Kidney glomerular epithelial cell (primary cell): ENCODE measurements around the gene MFAP4.

Source experiments
- DNase-seq: peaks from one replicate; lab custom pipeline; 2025; lab: John Stamatoyannopoulos, UW

MFAP4 gene

DNA sequence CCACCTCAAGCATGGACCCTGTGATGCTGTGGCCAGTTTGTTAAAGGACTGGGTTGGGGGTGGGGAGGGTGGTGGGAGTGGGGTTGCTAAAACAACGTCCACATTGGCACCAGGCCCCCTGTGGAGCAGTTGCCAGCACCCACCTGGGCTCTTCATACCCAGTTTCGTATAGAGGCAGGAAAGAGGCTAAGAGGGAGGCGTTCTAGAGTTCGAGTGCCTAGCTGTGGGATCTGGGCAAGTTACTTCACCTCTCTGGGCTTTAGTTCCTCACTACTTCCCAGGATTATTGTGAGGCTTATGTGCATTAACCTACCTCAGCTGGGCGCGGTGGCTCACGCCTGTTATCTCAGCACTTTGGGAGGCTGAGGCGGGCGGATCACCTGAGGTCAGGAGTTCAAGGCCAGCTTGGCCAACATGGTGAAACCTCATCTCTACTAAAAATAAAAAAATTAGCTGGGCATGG lies 1.4 kb downstream of the MFAP4 start:
- no peak for DNase-seq

DNA sequence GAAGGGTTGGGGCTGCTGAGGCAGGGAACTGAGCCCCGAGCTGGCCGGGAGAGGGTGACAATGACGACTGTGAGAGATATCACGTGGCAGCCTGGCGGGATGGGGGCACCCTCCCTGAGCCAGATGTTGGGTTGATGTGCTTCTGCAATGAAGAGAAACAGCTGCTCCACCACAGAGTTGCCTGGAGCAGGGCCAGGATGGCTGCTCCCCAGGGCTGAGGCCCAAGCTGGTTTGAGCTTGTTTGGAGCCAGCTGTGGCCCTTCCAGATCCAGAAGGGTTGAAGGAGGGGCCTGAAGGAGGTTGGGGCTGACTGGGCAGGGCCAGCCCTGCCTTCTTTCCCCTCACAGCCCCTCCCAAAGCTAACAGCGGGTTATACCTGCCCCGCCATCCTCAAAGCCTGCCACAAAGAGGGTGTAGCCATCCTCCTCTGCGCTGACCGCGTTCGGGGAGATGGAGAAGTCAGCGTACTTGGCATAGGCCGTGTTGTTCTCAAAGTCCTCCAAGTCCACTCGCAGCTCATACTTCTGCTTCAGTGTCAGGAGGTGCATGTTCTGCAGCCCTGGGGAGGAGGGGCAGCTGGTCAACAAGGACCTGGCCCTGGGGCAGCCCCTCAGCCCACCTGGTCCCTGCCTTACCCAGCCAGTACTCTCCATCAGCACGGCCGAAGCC lies 2.1 kb downstream of the MFAP4 start:
- no peak for DNase-seq

GRCh38 chr17:19383681-19384470 lies 3.1 kb downstream of the MFAP4 start:
- DNase-seq: no peak

GRCh38 chr17:19382531-19383444 lies 4.2 kb downstream of the MFAP4 start:
- DNase-seq: no peak

DNA sequence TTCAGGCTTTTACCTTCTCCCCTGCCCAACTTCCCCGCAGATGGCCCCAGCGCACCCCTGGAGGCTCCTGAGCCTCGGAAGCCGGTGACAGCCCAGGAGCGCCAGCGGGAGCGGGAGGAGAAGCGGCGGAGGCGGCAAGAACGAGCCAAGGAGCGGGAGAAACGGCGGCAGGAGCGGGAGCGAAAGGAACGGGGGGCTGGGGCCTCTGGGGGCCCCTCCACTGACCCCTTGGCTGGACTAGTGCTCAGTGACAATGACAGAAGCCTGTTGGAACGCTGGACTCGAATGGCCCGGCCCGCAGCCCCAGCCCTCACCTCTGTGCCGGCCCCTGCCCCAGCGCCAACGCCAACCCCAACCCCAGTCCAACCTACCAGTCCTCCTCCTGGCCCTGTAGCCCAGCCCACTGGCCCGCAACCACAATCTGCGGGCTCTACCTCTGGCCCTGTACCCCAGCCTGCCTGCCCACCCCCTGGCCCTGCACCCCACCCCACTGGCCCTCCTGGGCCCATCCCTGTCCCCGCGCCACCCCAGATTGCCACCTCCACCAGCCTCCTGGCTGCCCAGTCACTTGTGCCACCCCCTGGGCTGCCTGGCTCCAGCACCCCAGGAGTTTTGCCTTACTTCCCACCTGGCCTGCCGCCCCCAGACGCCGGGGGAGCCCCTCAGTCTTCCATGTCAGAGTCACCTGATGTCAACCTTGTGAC lies 5.1 kb downstream of the MFAP4 start:
- DNase-seq: no peak

GRCh38 chr17:19381361-19381740 lies 5.6 kb downstream of the MFAP4 start:
- DNase-seq: no peak

- DNase-seq: no peak
These were observed 6.3 kb downstream of the MFAP4 start for GRCh38 chr17:19380481-19381301.

DNA sequence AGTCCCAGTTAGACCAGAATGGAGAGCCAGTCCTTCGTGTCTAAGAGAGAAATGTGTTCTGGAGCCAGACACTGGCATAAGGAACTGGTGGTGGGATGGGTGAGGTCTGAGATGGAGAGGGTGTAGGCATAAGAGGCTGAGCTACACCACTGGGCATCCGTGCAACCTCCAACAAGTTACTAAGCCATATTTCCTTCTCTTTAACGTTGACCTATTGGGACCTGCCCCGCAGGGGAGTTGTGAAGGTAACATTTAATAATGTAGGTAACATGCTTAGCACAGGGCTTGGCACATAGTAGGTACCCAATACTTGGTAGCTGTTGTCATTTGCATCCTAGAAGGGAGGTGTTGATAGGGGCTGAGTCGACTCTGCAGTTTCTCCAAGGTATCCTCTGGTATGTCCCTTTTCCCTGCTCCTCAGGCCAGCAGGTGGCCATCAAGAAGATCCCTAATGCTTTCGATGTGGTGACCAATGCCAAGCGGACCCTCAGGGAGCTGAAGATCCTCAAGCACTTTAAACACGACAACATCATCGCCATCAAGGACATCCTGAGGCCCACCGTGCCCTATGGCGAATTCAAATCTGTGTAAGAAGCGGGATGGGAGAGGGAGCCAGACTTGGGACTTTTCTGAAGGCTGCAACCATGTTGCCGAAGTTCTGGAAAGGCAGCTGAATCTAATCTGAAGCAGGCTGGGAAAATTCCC lies 7.5 kb downstream of the MFAP4 start:
- no peak for DNase-seq

DNA sequence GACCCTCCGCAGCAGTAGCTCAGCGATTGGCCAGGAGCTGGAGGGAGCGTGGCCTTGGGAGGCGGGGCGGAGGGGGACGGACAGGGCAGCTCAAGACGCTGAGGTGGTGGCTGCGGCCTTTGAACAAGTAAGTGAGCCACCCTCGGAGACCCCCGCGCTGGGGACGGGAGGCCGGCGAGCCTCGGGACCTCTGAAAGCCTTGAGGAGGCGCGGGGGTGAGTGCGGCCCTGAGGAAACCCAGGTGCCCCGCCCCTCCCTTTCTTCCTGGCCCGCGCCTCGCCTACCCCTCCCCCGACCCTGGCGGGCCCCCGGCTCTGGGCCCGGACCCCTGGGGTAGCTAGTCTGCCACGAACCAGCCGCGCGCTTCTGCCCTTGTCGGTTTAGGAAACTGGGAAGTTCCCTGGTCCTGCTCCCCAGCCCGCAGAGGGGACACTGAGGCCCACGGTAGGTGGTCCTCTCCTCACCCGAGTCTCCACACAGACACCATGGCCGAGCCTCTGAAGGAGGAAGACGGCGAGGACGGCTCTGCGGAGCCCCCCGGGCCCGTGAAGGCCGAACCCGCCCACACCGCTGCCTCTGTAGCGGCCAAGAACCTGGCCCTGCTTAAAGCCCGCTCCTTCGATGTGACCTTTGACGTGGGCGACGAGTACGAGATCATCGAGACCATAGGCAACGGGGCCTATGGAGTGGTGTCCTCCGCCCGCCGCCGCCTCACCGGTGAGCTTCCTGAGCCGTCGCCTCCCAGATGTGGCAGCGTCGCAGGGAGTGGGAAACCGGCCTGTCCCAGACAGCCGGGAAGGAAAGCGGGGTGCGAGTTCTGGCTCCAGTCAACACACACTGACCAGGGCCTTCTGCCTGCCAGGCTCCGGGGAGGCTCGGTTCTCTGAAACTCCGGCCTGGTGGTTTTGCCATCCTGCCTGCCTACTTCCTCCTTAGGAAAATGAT lies 8.3 kb downstream of the MFAP4 start, which contains the start of gene MAPK7:
MAPK7 (plus strand) TSS at position 83 of the 945 bp plus-strand sequence; CDS start at position 486, 403 bp downstream.
- no peak for DNase-seq

DNA sequence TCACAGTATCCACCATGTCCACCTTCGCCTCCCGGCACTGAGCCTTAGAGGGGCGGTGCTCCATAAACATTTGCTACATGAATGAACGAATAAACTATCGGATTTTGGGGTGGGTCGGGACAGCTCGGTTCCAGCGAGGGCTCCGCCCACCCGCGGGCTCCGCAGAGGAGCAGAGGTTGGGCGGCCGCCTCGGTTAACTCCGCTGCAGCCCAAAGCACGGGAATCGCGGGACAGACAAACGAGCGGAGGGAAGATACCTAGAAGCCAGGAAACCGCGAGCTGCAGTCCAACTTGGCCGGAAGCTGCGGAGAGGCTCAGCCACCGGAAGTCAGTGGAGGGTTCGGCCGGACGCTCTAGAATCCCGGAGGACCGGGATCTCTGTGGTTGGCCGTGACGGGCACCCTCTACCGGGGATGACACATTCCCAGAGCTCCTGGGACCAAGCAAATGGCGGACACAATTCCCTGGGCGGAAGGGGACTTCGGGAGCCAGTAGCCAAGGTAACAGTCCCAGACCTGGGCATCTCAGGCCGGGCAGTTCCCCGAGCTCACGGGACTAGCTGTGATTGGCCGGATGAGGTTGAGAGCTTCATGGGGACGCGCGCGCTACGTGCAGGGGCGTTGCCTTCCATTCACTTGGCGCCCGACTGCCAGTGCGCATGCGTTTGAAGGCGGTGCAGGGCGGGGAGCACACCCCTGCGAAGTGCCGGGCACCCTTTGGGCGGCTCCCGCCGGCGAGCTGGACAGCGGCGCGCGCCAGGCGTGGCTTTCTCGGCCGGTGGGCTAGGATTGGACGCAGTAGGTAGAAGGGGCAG lies 9.2 kb downstream of the MFAP4 start:
- DNase-seq: peak; percentile 97

DNA sequence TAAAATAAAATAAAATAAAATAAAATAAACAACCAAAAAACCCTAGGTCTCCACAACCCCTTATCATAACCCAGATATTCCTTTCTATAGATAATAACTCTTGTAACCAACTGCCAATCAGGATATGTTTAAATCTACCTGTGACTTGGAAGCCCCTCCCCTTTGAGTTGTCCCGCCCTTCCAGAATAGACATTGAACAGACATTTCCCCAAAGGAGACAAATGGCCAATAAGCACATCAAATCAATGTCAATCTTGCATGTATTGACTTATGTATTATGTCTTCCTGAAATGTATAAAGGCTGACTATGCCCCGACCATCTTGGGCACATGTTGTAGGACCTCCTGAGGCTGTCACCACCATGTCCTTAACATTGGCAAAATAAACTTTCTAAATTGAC lies 10.2 kb downstream of the MFAP4 start:
- DNase-seq: no peak

- no peak for DNase-seq
These were observed 11.3 kb downstream of the MFAP4 start for GRCh38 chr17:19375732-19376131.

GRCh38 chr17:19374136-19374535 lies 12.9 kb downstream of the MFAP4 start:
- DNase-seq: no peak

DNA sequence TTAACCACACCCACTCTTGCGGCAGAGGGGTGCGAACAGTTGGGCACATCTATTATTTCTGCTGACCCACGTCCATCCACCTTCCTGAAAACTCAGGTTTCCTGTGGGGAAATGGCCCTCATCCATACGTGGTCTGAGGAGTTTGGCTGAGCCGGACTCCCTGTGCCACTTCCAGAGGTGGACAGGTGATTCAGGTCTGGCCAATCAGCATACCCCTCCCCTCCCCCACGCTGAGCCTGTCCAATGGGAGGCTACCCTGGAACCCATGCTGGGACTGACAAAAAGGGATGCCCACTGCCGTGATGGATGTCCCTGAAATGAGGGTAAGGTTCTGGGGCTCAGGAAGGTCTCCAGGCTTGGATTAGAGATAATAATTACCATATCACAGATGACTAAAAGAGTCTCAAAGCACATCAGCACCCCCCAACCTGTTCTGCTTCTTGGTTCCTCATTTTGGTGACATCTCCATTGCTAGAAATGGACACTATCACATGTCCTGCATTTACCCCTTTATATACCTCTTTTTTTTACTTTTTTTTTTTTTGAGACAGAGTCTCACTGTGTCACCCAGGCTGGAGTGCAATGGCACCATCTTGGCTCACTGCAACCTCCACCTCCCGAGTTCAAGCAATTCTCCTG lies 14.0 kb downstream of the MFAP4 start:
- no peak for DNase-seq

GRCh38 chr17:19372439-19372838 lies 14.6 kb downstream of the MFAP4 start:
- no peak for DNase-seq

GRCh38 chr17:19372011-19372370 lies 15.0 kb downstream of the MFAP4 start:
- DNase-seq: no peak

- DNase-seq: no peak
These were observed 15.6 kb downstream of the MFAP4 start for GRCh38 chr17:19371259-19372010.
